NK-92 (cell line): ENCODE measurements around the gene XIRP1.
"Not testable (repeated sequence)": the region's sequence is repeated elsewhere in the genome, so short reads cannot be mapped to it uniquely, and the experiment has no call there.

Experiments used
- DNase-seq: peaks from one replicate; lab custom pipeline; 2025; ENCODE audit not compliant: unreplicated experiment; lab: John Stamatoyannopoulos, UW

The XIRP1 gene

GRCh38 chr3:39187372-39188155 is 4.8 kb downstream of the XIRP1 start:
- DNase-seq: no peak

- DNase-seq: no peak
Measured at GRCh38 chr3:39186692-39187151, 5.7 kb downstream of the XIRP1 start.

GRCh38 chr3:39185959-39186691 is 6.3 kb downstream of the XIRP1 start:
- no peak for DNase-seq

- DNase-seq: no peak
Measured at GRCh38 chr3:39185326-39185958, 7.0 kb downstream of the XIRP1 start.

- DNase-seq: no peak
Measured at GRCh38 chr3:39184968-39185285, 7.5 kb downstream of the XIRP1 start.

- no peak for DNase-seq
Measured at GRCh38 chr3:39184081-39184967, 8.1 kb downstream of the XIRP1 start.

GRCh38 chr3:39183211-39184080 is 8.9 kb downstream of the XIRP1 start:
- DNase-seq: no peak

- DNase-seq: no peak
Measured at GRCh38 chr3:39181408-39182335, 10.7 kb downstream of the XIRP1 start.

- no peak for DNase-seq
Measured at GRCh38 chr3:39180546-39181346, 11.6 kb downstream of the XIRP1 start.

- DNase-seq: no peak
Measured at GRCh38 chr3:39180183-39180545, 12.2 kb downstream of the XIRP1 start.

GRCh38 chr3:39178553-39178952 is 13.8 kb downstream of the XIRP1 start:
- DNase-seq: no peak

- no peak for DNase-seq
Measured at GRCh38 chr3:39177708-39178332, 14.6 kb downstream of the XIRP1 start.

- no peak for DNase-seq
Measured at GRCh38 chr3:39176025-39176714, 16.2 kb downstream of the XIRP1 start.

GRCh38 chr3:39173318-39174125 is 18.9 kb downstream of the XIRP1 start:
- DNase-seq: no peak

- no peak for DNase-seq
Measured at GRCh38 chr3:39171860-39172259, 20.5 kb downstream of the XIRP1 start.

- not testable (repeated sequence) for DNase-seq
Measured at GRCh38 chr3:39170877-39171276, 21.5 kb downstream of the XIRP1 start.
